ENCODE data around the gene RASL10B. TPM values are rescaled to one million over a fixed set of nuclear protein-coding genes. Genes with fewer than 3 reads are reported as not detected.

RASL10B gene
- total RNA-seq, 1 experiment from 2014 or later, result 17.4 TPM

- no peak for TF ChIP-seq GABPB1 (CRISPR knock-in tag; IDR thresholded peaks at IDR 0.05)
- TF ChIP-seq EMX1 (CRISPR knock-in tag; IDR thresholded peaks at IDR 0.05), result no peak
- peak; percentile 93 for TF ChIP-seq SP1 (CRISPR knock-in tag; conservative IDR thresholded peaks at IDR 0.05)
- TF ChIP-seq GTF2I (CRISPR knock-in tag; conservative IDR thresholded peaks at IDR 0.05), result no peak
- TF ChIP-seq SMAD4 (CRISPR knock-in tag; IDR thresholded peaks at IDR 0.05), result no peak
- peak; percentile 99 for TF ChIP-seq NFE2L1 (CRISPR knock-in tag; IDR thresholded peaks at IDR 0.05)
- peak; percentile 95 for TF ChIP-seq USF1 (CRISPR knock-in tag; IDR thresholded peaks at IDR 0.05)
- TF ChIP-seq NR2C2 (CRISPR knock-in tag; IDR thresholded peaks at IDR 0.05), result peak; percentile 77
- peak; percentile 31; the same call in 1 of the 2 replicates for TF ChIP-seq ZNF121 (CRISPR knock-in tag; IDR thresholded peaks at IDR 0.05)
- TF ChIP-seq, protein P1, sequence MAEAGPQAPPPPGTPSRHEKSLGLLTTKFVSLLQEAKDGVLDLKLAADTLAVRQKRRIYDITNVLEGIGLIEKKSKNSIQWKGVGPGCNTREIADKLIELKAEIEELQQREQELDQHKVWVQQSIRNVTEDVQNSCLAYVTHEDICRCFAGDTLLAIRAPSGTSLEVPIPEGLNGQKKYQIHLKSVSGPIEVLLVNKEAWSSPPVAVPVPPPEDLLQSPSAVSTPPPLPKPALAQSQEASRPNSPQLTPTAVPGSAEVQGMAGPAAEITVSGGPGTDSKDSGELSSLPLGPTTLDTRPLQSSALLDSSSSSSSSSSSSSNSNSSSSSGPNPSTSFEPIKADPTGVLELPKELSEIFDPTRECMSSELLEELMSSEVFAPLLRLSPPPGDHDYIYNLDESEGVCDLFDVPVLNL (CRISPR knock-in tag; IDR thresholded peaks at IDR 0.05; ENCODE audit: borderline replicate concordance, low read depth), result peak; percentile 93
- peak; percentile 98 for TF ChIP-seq FOXK1 (CRISPR knock-in tag; IDR thresholded peaks at IDR 0.05)
- TF ChIP-seq, protein P2, sequence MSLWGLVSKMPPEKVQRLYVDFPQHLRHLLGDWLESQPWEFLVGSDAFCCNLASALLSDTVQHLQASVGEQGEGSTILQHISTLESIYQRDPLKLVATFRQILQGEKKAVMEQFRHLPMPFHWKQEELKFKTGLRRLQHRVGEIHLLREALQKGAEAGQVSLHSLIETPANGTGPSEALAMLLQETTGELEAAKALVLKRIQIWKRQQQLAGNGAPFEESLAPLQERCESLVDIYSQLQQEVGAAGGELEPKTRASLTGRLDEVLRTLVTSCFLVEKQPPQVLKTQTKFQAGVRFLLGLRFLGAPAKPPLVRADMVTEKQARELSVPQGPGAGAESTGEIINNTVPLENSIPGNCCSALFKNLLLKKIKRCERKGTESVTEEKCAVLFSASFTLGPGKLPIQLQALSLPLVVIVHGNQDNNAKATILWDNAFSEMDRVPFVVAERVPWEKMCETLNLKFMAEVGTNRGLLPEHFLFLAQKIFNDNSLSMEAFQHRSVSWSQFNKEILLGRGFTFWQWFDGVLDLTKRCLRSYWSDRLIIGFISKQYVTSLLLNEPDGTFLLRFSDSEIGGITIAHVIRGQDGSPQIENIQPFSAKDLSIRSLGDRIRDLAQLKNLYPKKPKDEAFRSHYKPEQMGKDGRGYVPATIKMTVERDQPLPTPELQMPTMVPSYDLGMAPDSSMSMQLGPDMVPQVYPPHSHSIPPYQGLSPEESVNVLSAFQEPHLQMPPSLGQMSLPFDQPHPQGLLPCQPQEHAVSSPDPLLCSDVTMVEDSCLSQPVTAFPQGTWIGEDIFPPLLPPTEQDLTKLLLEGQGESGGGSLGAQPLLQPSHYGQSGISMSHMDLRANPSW (CRISPR knock-in tag; conservative IDR thresholded peaks at IDR 0.05; ENCODE audit: low read depth), result peak; percentile 83; the same call in 1 of the 2 replicates
- TF ChIP-seq NR1H2 (CRISPR knock-in tag; IDR thresholded peaks at IDR 0.05), result no peak
- peak; percentile 91; the same call in 1 of the 2 replicates for TF ChIP-seq ATF2 (CRISPR knock-in tag; IDR thresholded peaks at IDR 0.05; ENCODE audit: borderline replicate concordance, low read depth)
- TF ChIP-seq, protein P3, sequence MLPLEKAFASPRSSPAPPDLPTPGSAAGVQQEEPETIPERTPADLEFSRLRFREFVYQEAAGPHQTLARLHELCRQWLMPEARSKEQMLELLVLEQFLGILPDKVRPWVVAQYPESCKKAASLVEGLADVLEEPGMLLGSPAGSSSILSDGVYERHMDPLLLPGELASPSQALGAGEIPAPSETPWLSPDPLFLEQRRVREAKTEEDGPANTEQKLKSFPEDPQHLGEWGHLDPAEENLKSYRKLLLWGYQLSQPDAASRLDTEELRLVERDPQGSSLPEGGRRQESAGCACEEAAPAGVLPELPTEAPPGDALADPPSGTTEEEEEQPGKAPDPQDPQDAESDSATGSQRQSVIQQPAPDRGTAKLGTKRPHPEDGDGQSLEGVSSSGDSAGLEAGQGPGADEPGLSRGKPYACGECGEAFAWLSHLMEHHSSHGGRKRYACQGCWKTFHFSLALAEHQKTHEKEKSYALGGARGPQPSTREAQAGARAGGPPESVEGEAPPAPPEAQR (CRISPR knock-in tag; IDR thresholded peaks at IDR 0.05), result no peak
- TF ChIP-seq IRF2 (CRISPR knock-in tag; IDR thresholded peaks at IDR 0.05; ENCODE audit: borderline replicate concordance, low read depth), result peak; percentile 88; the same call in 1 of the 2 replicates
- TF ChIP-seq CREB1 (CRISPR knock-in tag; IDR thresholded peaks at IDR 0.05), result peak; percentile 93; the same call in 1 of the 2 replicates
- peak; percentile 97 for TF ChIP-seq ZNF138 (CRISPR knock-in tag; conservative IDR thresholded peaks at IDR 0.05)
- TF ChIP-seq, protein P4, sequence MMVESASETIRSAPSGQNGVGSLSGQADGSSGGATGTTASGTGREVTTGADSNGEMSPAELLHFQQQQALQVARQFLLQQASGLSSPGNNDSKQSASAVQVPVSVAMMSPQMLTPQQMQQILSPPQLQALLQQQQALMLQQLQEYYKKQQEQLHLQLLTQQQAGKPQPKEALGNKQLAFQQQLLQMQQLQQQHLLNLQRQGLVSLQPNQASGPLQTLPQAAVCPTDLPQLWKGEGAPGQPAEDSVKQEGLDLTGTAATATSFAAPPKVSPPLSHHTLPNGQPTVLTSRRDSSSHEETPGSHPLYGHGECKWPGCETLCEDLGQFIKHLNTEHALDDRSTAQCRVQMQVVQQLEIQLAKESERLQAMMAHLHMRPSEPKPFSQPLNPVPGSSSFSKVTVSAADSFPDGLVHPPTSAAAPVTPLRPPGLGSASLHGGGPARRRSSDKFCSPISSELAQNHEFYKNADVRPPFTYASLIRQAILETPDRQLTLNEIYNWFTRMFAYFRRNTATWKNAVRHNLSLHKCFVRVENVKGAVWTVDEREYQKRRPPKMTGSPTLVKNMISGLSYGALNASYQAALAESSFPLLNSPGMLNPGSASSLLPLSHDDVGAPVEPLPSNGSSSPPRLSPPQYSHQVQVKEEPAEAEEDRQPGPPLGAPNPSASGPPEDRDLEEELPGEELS (CRISPR knock-in tag; IDR thresholded peaks at IDR 0.05), result peak; percentile 98
- no peak for TF ChIP-seq ZNF423 (CRISPR knock-in tag; IDR thresholded peaks at IDR 0.05)
- TF ChIP-seq TEAD4 (CRISPR knock-in tag; IDR thresholded peaks at IDR 0.05), result 0 out of 2 replicates have a peak, but pooled peaks have one; percentile 69
- TF ChIP-seq, protein P5, sequence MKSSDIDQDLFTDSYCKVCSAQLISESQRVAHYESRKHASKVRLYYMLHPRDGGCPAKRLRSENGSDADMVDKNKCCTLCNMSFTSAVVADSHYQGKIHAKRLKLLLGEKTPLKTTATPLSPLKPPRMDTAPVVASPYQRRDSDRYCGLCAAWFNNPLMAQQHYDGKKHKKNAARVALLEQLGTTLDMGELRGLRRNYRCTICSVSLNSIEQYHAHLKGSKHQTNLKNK (CRISPR knock-in tag; IDR thresholded peaks at IDR 0.05), result no peak
- no peak for TF ChIP-seq CDX4 (CRISPR knock-in tag; IDR thresholded peaks at IDR 0.05; ENCODE audit: borderline replicate concordance)
These were observed 9.8 kb downstream of the RASL10B start (continued) for GRCh38 chr17:35740997-35741931.
